ENCODE results near the gene KHDC1.
"Not testable (repeated sequence)": the region's sequence is repeated elsewhere in the genome, so short reads cannot be mapped to it uniquely, and the experiment has no call there.

Gene KHDC1

GRCh38 chr6:73262671-73263569, at the start of gene KHDC1:
Gene KHDC1, minus strand, starts transcription at chr6:73263196. Its CDS starts 20,679 bp downstream, at chr6:73242517.
- Histone ChIP-seq H3K27me3 (replicated peaks) (no peaks in the 10 kb centered on the region), H3K4me3 (ENCODE audit: low read depth, low read length) (peak within 1 kb of the TSS; percentile 73), H3K27ac (no peak within 1 kb of the TSS), H3K36me3 (replicated peaks) (no peaks in the 10 kb centered on the region)
- peak; percentile 29 for TF ChIP-seq CTCF (IDR thresholded peaks at IDR 0.05; ENCODE audit: low read depth, low read length, missing control alignments)
- peak; percentile 34 for DNase-seq
- in situ Hi-C loops (cut with HindIII; ENCODE audit: low pct_ligation_motif_present, low sequenced_read_pairs): no loop called here

GRCh38 chr6:73310503-73310845, 47.5 kb upstream of the KHDC1 start:
- H3K36me3 ChIP-seq (replicated peaks); H3K27me3 ChIP-seq (replicated peaks); DNase-seq; in situ Hi-C loops (cut with HindIII; ENCODE audit: low pct_ligation_motif_present, low sequenced_read_pairs); H3K27ac ChIP-seq: not testable (repeated sequence)
- peak overlapping the region; percentile 82 for H3K4me3 ChIP-seq (ENCODE audit: low read depth, low read length)

GRCh38 chr6:73309785-73310502, 46.9 kb upstream of the KHDC1 start:
- Histone ChIP-seq H3K36me3 (replicated peaks) (no peaks in the 10 kb centered on the region), H3K27me3 (replicated peaks) (no peaks in the 10 kb centered on the region), H3K4me3 (ENCODE audit: low read depth, low read length) (peak overlapping the region; percentile 82), H3K27ac (peak overlapping the region; percentile 12)
- in situ Hi-C loops (cut with HindIII; ENCODE audit: low pct_ligation_motif_present, low sequenced_read_pairs): no loop called here
- peak; percentile 49 for DNase-seq
- TF ChIP-seq CTCF (IDR thresholded peaks at IDR 0.05; ENCODE audit: low read depth, low read length, missing control alignments): peak; percentile 81

GRCh38 chr6:73309535-73309784, 46.5 kb upstream of the KHDC1 start:
- TF ChIP-seq CTCF (IDR thresholded peaks at IDR 0.05; ENCODE audit: low read depth, low read length, missing control alignments): no peak
- no peak for DNase-seq
- in situ Hi-C loops (cut with HindIII; ENCODE audit: low pct_ligation_motif_present, low sequenced_read_pairs): no loop called here

GRCh38 chr6:73308712-73309534, 45.9 kb upstream of the KHDC1 start:
- Histone ChIP-seq H3K4me3 (ENCODE audit: low read depth, low read length) (peak overlapping the region; percentile 82), H3K27me3 (replicated peaks) (no peaks in the 10 kb centered on the region), H3K27ac (peak overlapping the region; percentile 12), H3K36me3 (replicated peaks) (no peaks in the 10 kb centered on the region)
- peak; percentile 51 for TF ChIP-seq CTCF (IDR thresholded peaks at IDR 0.05; ENCODE audit: low read depth, low read length, missing control alignments)
- in situ Hi-C loops (cut with HindIII; ENCODE audit: low pct_ligation_motif_present, low sequenced_read_pairs): no loop called here
- peak; percentile 4 for DNase-seq

More at GRCh38 chr6:73309535-73309784, 46.5 kb upstream of the KHDC1 start:
- Histone ChIP-seq H3K4me3 (ENCODE audit: low read depth, low read length) (peak overlapping the region; percentile 82), H3K27ac (peak overlapping the region; percentile 12), H3K36me3 (replicated peaks) (no peaks in the 10 kb centered on the region), H3K27me3 (replicated peaks) (no peaks in the 10 kb centered on the region)

- H3K27me3 ChIP-seq (replicated peaks); DNase-seq; H3K4me3 ChIP-seq (ENCODE audit: low read depth, low read length); H3K36me3 ChIP-seq (replicated peaks); in situ Hi-C loops (cut with HindIII; ENCODE audit: low pct_ligation_motif_present, low sequenced_read_pairs); H3K27ac ChIP-seq: not testable (repeated sequence)
Observed at GRCh38 chr6:73303773-73304172, 40.8 kb upstream of the KHDC1 start.

Measured in brain microvascular endothelial cell (primary cell).